Fibroblast of villous mesenchyme (primary cell): ENCODE results near the gene LAMA4. TPM values are rescaled to one million over a fixed set of nuclear protein-coding genes. Genes with fewer than 3 reads are reported as not detected.

Experiments
- DNase-seq: peaks from one replicate; pipeline ENCODE4 v3.0.0-alpha.2; 2010; ENCODE audit warnings: low read depth
- H3K4me3 ChIP-seq: 2 replicates; pipeline ENCODE4 v1.5.1; 2011; ENCODE audit warnings: low read depth, mild to moderate bottlenecking, low read length
- total RNA-seq: library from RNA; depleted of rRNA; stranded (reverse); fragments of >200 nt; gene quantifications from 2 replicates; pipeline ENCODE4 v1.2.3, GENCODE V29; 2012
- TF ChIP-seq, protein P1 (sequence below): IDR thresholded peaks from 2 replicates; pipeline ENCODE4 v1.5.1; 2012; ENCODE audit warnings: low read depth, mild to moderate bottlenecking, low read length; ENCODE audit not compliant: insufficient read depth

LAMA4 gene
- total RNA-seq, 1 donor = 481 TPM

DNA sequence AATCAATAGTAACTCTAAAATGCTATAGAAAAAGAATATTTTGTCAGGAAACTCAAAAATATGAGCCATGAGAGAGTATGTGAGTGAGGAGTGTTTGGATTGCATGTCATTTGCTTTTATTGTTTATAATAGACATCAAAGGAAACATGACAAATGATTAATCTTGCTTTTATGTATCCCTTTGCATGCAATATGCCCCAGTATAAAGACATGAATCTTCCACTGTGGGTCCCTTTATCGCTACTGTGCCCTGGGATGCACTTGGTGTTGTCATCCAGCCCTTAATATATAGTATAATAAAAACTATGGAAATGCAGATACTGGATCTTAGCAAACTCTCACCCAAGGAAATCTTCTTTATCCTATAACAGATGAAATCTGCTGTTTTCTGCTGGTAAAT, 77.3 kb downstream of the LAMA4 start:
- no peak for DNase-seq
- no peak overlapping the region for H3K4me3 ChIP-seq
- TF ChIP-seq, protein P1, sequence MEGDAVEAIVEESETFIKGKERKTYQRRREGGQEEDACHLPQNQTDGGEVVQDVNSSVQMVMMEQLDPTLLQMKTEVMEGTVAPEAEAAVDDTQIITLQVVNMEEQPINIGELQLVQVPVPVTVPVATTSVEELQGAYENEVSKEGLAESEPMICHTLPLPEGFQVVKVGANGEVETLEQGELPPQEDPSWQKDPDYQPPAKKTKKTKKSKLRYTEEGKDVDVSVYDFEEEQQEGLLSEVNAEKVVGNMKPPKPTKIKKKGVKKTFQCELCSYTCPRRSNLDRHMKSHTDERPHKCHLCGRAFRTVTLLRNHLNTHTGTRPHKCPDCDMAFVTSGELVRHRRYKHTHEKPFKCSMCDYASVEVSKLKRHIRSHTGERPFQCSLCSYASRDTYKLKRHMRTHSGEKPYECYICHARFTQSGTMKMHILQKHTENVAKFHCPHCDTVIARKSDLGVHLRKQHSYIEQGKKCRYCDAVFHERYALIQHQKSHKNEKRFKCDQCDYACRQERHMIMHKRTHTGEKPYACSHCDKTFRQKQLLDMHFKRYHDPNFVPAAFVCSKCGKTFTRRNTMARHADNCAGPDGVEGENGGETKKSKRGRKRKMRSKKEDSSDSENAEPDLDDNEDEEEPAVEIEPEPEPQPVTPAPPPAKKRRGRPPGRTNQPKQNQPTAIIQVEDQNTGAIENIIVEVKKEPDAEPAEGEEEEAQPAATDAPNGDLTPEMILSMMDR = no peak

DNA sequence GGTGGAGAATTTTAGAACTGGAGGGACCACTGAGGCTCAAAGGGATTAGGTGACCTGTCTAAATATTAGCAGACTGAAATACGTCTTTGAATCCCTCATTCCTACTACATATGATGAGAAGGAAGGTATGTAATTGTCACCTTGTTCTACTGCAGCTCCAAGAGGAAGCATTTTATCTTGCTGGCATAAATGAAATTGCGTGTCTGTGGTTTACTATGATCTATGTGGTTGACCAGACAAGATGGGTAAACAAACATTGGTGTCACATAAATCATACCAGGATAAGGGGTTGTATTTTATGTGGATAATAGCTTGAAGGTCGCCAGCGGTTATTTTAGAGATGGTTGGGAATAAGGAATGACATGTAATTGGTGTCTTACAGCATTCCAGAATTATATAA, 78.2 kb downstream of the LAMA4 start:
- TF ChIP-seq, protein P1 = no peak
- no peak overlapping the region for H3K4me3 ChIP-seq
- DNase-seq = no peak

DNA sequence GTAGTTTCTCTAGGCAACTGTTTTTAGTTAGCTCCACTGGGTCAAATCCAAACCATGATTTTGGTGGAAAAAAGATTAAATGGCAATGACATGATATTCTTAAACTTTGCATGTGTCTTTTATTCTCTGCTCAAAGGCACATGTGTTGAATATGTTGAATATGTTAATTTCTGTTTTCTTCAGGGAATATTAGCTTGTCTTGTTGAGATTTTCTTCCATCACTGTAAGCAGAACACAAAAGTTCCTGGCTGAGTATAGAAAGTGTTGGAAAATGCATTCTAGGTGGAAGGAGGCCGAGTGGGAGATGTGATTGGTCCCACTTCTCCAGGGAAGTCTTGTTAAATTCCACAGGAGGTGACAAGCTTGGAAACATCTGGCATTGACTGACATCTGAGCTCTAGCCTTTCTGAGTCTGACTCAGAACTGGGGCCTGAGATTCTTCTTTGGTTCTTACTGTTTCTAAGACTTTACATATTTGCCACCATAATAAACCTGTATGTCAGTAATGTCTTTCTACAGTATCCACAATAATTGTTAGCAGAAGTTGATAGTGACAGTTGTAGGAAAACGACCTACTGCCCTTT, 81.1 kb downstream of the LAMA4 start:
- no peak for DNase-seq
- TF ChIP-seq, protein P1 = no peak

DNA sequence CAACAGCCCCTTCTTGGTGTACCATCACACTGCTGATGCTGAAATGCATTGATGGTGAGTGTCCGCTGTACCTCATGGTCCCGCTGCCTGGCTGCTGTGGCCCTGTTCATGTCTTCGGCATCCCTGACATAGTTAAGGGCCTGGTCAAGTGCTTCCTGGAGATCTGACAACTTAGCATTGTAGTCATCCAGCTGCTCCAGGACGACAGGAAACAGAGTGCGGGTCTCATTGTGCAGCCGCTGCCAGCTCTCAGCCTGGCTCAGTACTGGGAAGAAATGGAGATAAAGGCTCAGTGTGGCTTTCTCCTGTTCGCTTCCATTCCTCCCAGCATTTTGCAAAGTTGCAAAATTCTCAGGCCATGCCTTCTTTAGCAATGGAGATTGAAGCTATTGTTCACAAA, 81.8 kb downstream of the LAMA4 start:
- DNase-seq = no peak
- TF ChIP-seq, protein P1 = no peak

More for the DNA sequence above, 81.1 kb downstream of the LAMA4 start:
- no peak overlapping the region for H3K4me3 ChIP-seq

DNA sequence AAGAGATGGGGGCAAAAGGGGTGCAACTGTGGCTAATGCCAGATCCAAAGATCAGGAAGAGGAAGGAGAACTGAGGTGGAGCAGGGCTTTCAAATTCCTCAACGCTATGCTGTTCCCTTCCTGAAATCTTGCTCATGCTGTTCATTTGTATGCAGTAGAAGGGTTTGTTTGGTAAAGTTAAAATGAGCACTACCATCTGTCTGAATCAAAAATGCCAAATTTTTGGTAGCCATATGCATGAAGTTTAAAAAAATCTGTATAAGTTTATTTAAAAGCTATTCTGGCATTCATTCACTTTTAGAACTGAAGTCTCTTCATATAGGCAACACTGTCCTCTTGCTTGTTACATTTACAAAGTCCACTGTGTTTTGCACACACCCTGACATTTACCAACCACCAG, 84.8 kb downstream of the LAMA4 start:
- H3K4me3 ChIP-seq = no peak overlapping the region
- no peak for DNase-seq
- TF ChIP-seq, protein P1 = no peak

More for the DNA sequence above, 81.8 kb downstream of the LAMA4 start:
- no peak overlapping the region for H3K4me3 ChIP-seq

DNA sequence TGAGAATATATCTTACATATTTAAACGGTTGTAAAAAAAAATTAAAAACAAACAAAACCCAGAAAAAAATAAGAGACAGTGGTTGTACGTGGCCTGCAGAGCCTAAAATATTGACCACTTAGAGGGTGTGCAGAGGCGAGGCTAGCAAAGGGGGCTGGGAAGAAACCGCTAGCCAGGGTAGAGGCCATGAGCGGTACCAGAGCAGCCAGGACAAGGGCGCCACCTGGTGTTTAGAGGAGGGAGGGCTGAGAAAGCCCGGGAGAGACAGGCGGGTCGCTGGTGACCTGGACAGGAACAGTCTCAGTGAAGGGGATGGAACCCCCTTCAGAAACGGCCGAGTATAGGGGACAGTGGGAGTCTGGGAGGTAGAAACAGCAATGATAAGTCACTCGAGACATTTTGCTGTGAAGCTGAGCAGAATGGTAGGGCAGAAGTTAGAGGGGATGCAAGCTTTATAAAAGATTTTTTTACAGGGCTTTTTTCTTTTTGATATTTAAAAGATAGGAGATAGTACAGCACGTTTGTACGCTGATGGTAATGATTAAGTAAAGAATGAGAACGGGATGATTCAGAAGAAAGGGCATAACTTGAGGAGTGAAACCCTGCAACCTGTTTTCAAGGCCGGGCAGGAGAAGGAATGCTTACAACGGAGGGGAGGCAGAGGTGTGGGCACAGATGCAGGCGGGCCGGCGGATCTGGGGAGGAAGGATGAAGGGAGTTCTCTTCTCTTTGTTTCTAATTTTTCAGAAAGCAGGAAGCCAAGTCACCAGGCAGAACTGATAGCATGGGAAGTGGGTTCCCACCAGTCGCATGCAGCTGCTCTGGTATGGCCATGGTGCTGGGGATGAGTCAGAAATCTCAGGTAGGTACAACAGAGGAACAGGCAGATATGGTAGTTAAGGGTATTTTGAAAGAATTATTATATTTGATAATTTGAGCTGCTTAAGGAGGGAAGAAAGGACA, 90.8 kb downstream of the LAMA4 start:
- peak; percentile 42 for DNase-seq
- TF ChIP-seq, protein P1 = peak; percentile 91
- H3K4me3 ChIP-seq = no peak overlapping the region
